HCT116 (cell line): ENCODE measurements around the gene VSTM1. TPM values are rescaled to one million over a fixed set of nuclear protein-coding genes. Genes with fewer than 3 reads are reported as not detected.

ENCODE experiments used
- ATAC-seq: fragments of 200-7000 bp; cut with Tn5 transposase; 2 replicates; pipeline ENCODE4 v1.9.1; 2020; ENCODE audit warnings: mild to moderate bottlenecking, moderate library complexity
- BruUV-seq: library from RNA; stranded (reverse); fragments of 400-500 nt; replicated peaks from 2 replicates; lab custom pipeline; 2021; lab: Mats Ljungman, UMichigan
- CTCF ChIA-PET: fragments of 300-600 bp; sonication (Branson Sonifier 250); formaldehyde crosslinking; loops from one replicate; lab custom pipeline; 2021; ENCODE audit warnings: antibody characterized with exemption; lab: Charles Lee
- POLR2A ChIA-PET: fragments of 300-600, 350-600 bp; sonication (Branson Sonifier 250); formaldehyde crosslinking; loops from one replicate; lab custom pipeline; 2021; ENCODE audit warnings: antibody characterized with exemption; lab: Charles Lee
- RAD21 ChIA-PET, 2 experiments: fragments of 300-600 bp; sonication (Branson Sonifier 250); formaldehyde crosslinking; loops; one replicate each; lab custom pipeline; 2023; ENCODE audit warnings: low total read pairs in 2 of 2; ENCODE audit not compliant: uncharacterized antibody in 2 of 2, unreplicated experiment in 2 of 2, low non-redundant PET in 1 of 2; lab: Charles Lee
- DNase-seq: peaks from one replicate; pipeline ENCODE4 v3.0.0-alpha.2; 2010; ENCODE audit warnings: low read depth, low spot score
- H2AFZ ChIP-seq: fragments of 200-600 bp; shearing (Covaris generic), sonication (generic); 2 replicates; pipeline ENCODE4 v1.6.1; 2017; ENCODE audit warnings: low read depth, mixed run types, mixed read lengths, antibody characterized with exemption, low read length; ENCODE audit not compliant: poor library complexity, severe bottlenecking
- H3K27ac ChIP-seq: 2 replicates; pipeline ENCODE4 v1.5.1; 2012; ENCODE audit warnings: low read depth, low read length
- H3K27me3 ChIP-seq: fragments of 200-600 bp; sonication (generic); 2 replicates; pipeline ENCODE4 v1.6.1; 2016; ENCODE audit warnings: mixed run types, low read length, mixed read lengths; ENCODE audit not compliant: insufficient read depth
- H3K36me3 ChIP-seq, 2 experiments: fragments of 200-500 bp in 1 of 2; fragments of 200-600 bp in 1 of 2; sonication (Bioruptor generic) in 1 of 2; sonication (generic) in 1 of 2; 2 replicates each; pipeline versions ENCODE4 v1.5.1 to v1.6.1; 2014 to 2016; ENCODE audit warnings: low read length in 2 of 2, inconsistent platforms in 1 of 2, mixed read lengths in 1 of 2, mixed run types in 1 of 2; ENCODE audit not compliant: insufficient read depth in 2 of 2, control insufficient read depth in 1 of 2
- H3K4me1 ChIP-seq, 2 experiments: fragments of 200-600 bp in 1 of 2; sonication (generic) in 1 of 2; 2 replicates each; pipeline versions ENCODE4 v1.5.1 to v1.6.1; 2012 to 2017; ENCODE audit warnings: low read length in 2 of 2, inconsistent platforms in 1 of 2, mild to moderate bottlenecking in 1 of 2, mixed read lengths in 1 of 2, mixed run types in 1 of 2, moderate library complexity in 1 of 2; ENCODE audit not compliant: insufficient read depth in 2 of 2, control insufficient read depth in 1 of 2
- H3K4me2 ChIP-seq: fragments of 200-600 bp; sonication (generic); 2 replicates; pipeline ENCODE4 v1.6.1; 2017; ENCODE audit warnings: mixed run types, low read length, mixed read lengths
- H3K4me3 ChIP-seq, 2 experiments: fragments of 200-600 bp in 1 of 2; sonication (generic) in 1 of 2; replicated peaks in 1 of 2; 2 replicates each; pipeline ENCODE4 v1.5.1; 2011 to 2016; ENCODE audit warnings: low read length in 2 of 2, control low read depth in 1 of 2, low read depth in 1 of 2, mild to moderate bottlenecking in 1 of 2, mixed read lengths in 1 of 2, mixed run types in 1 of 2
- H3K79me2 ChIP-seq: fragments of 200-600 bp; sonication (generic); 2 replicates; pipeline ENCODE4 v1.6.1; 2017; ENCODE audit warnings: mild to moderate bottlenecking, mixed run types, low read length, moderate library complexity, mixed read lengths; ENCODE audit not compliant: insufficient read depth
- H3K9ac ChIP-seq: fragments of 200-600 bp; sonication (generic); 2 replicates; pipeline ENCODE4 v1.6.1; 2016; ENCODE audit warnings: low read length, mixed read lengths
- H3K9me2 ChIP-seq: fragments of 200-600 bp; sonication (generic), shearing (Covaris generic); 2 replicates; pipeline ENCODE4 v1.6.1; 2017; ENCODE audit warnings: mixed run types, mild to moderate bottlenecking, moderate library complexity; ENCODE audit not compliant: insufficient read depth
- H3K9me3 ChIP-seq, 2 experiments: fragments of 200-500 bp in 1 of 2; fragments of 200-600 bp in 1 of 2; sonication (Bioruptor generic) in 1 of 2; sonication (generic) in 1 of 2; 2 replicates each; pipeline ENCODE4 v1.6.1; 2014 to 2017; ENCODE audit warnings: low read length in 2 of 2, mixed read lengths in 2 of 2, inconsistent platforms in 1 of 2, low read depth in 1 of 2, mild to moderate bottlenecking in 1 of 2, mixed run types in 1 of 2, moderate library complexity in 1 of 2; ENCODE audit not compliant: control insufficient read depth in 1 of 2, insufficient read depth in 1 of 2
- H4K20me1 ChIP-seq: fragments of 200-600 bp; sonication (generic), shearing (Covaris generic); 2 replicates; pipeline ENCODE4 v1.6.1; 2017; ENCODE audit warnings: mixed run types, mild to moderate bottlenecking, moderate library complexity; ENCODE audit not compliant: insufficient read depth
- ELF1 ChIP-seq: IDR thresholded peaks from 2 replicates; pipeline ENCODE4 v1.6.1; 2012; ENCODE audit warnings: low read depth, borderline replicate concordance
- EZH2 ChIP-seq: fragments of 200-600 bp; sonication (generic); IDR thresholded peaks from 2 replicates; pipeline ENCODE4 v1.6.1; 2017; ENCODE audit warnings: antibody characterized with exemption, mixed run types
- EZH2phosphoT487 ChIP-seq: fragments of 200-600 bp; IDR thresholded peaks from 2 replicates; pipeline ENCODE4 v1.6.1; 2018; ENCODE audit warnings: antibody characterized with exemption, borderline replicate concordance
- FOSL1 ChIP-seq: IDR thresholded peaks from 2 replicates; pipeline ENCODE4 v1.6.1; 2012; ENCODE audit warnings: low read depth
- JUND ChIP-seq: IDR thresholded peaks from 2 replicates; pipeline ENCODE4 v1.6.1; 2012
- POLR2A ChIP-seq: IDR thresholded peaks from 2 replicates; pipeline ENCODE4 v1.7.0; 2011; ENCODE audit warnings: borderline replicate concordance; ENCODE audit not compliant: insufficient read depth, insufficient read length; ENCODE audit errors: extremely low read depth
- SP1 ChIP-seq: IDR thresholded peaks from 2 replicates; pipeline ENCODE4 v1.6.1; 2012; ENCODE audit warnings: low read depth
- intact Hi-C: fragments of 100-400 bp; cut with micrococcal nuclease; formaldehyde crosslinking; loops from 2 replicates; pipeline ENCODE4 v1.10.0; 2022
- total RNA-seq: library from RNA; stranded (reverse); gene quantifications from one replicate; pipeline ENCODE4 v1.2.1, GENCODE V29; 2021; ENCODE audit not compliant: unreplicated experiment
- TF ChIP-seq, protein P1 (sequence below): IDR thresholded peaks from 2 replicates; pipeline ENCODE4 v1.6.1; 2012; ENCODE audit warnings: low read depth

The VSTM1 gene
- total RNA-seq, 1 experiment from 2014 or later, result not detected

DNA sequence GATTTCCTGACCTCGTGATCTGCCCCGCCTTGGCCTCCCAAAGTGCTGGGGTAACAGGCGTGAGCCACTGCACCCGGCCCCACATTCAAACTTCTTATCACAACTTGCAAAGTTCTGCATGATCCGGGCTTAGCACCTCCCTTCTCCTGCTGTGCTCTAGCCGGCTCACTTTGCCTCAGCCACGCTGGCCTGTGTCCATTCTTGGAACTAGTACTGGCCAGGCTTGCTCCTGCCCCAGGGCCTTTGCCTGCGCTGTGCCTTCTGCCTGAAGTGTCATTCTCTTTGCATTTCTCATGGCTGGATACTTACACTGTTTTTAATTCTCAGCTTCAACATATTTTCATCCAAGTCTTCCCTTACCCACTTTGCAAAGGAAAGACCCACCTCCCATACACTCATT, 42.3 kb downstream of the VSTM1 start:
- H3K9me3 ChIP-seq, result no peaks in the 10 kb centered on the region
- CTCF ChIA-PET, result interaction anchor here (1.2 to 2.1 kb wide), 3 partner anchors 9 to 228 kb away, joined by 5 to 7 read pairs (median 6); no protein-coding TSS in a partner anchor
- H3K27ac ChIP-seq, result no peak overlapping the region
- intact Hi-C loops, result loop anchor here (5.0 kb wide), 1 partner anchor 114 kb away; the partner anchor contains the start of gene CACNG7
- no peaks in the 10 kb centered on the region for H3K9me2 ChIP-seq
- H3K79me2 ChIP-seq, result no peaks in the 10 kb centered on the region
- no peak overlapping the region for H2AFZ ChIP-seq
- ATAC-seq (no peak), DNase-seq (no peak)
- no peak overlapping the region for H3K9ac ChIP-seq
- no peaks in the 10 kb centered on the region for H3K36me3 ChIP-seq
- no peaks in the 10 kb centered on the region for H4K20me1 ChIP-seq
- H3K4me1 ChIP-seq, result peaks cover 12 to 25% of the 10 kb centered on the region in 2 experiments
- no peaks in the 10 kb centered on the region for H3K27me3 ChIP-seq
- BruUV-seq, result no TSS peak
- no peak overlapping the region for H3K4me2 ChIP-seq
- H3K4me3 ChIP-seq, result no peak overlapping the region
- RAD21 ChIA-PET, result no interaction called here
- TF ChIP-seq SP1, result no peak
- TF ChIP-seq, protein P1, sequence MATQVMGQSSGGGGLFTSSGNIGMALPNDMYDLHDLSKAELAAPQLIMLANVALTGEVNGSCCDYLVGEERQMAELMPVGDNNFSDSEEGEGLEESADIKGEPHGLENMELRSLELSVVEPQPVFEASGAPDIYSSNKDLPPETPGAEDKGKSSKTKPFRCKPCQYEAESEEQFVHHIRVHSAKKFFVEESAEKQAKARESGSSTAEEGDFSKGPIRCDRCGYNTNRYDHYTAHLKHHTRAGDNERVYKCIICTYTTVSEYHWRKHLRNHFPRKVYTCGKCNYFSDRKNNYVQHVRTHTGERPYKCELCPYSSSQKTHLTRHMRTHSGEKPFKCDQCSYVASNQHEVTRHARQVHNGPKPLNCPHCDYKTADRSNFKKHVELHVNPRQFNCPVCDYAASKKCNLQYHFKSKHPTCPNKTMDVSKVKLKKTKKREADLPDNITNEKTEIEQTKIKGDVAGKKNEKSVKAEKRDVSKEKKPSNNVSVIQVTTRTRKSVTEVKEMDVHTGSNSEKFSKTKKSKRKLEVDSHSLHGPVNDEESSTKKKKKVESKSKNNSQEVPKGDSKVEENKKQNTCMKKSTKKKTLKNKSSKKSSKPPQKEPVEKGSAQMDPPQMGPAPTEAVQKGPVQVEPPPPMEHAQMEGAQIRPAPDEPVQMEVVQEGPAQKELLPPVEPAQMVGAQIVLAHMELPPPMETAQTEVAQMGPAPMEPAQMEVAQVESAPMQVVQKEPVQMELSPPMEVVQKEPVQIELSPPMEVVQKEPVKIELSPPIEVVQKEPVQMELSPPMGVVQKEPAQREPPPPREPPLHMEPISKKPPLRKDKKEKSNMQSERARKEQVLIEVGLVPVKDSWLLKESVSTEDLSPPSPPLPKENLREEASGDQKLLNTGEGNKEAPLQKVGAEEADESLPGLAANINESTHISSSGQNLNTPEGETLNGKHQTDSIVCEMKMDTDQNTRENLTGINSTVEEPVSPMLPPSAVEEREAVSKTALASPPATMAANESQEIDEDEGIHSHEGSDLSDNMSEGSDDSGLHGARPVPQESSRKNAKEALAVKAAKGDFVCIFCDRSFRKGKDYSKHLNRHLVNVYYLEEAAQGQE, result no peak
- TF ChIP-seq EZH2, result no peak
- TF ChIP-seq ELF1, result no peak
- TF ChIP-seq FOSL1, result no peak
- TF ChIP-seq JUND, result no peak
- no peak for TF ChIP-seq EZH2phosphoT487
- TF ChIP-seq POLR2A, result no peak
- POLR2A ChIA-PET, result no interaction called here
